GM12872 (cell line): ENCODE data around the gene SERPINB7.

Source experiments
- CTCF ChIP-seq: IDR thresholded peaks from 3 replicates; pipeline ENCODE4 v1.5.1; 2011; ENCODE audit warnings: low read depth, mild to moderate bottlenecking, low read length, moderate library complexity; ENCODE audit not compliant: insufficient read depth

Gene SERPINB7

GRCh38 chr18:63844254-63844653, 69.0 kb downstream of the SERPINB7 start:
- peak; percentile 50; the same call in 2 of the 3 replicates for TF ChIP-seq CTCF

- peak; percentile 51 for TF ChIP-seq CTCF
Observed at GRCh38 chr18:63848159-63848558, 72.9 kb downstream of the SERPINB7 start.

- peak; percentile 54; the same call in 2 of the 3 replicates for TF ChIP-seq CTCF
Observed at GRCh38 chr18:63850020-63850419, 74.8 kb downstream of the SERPINB7 start.

GRCh38 chr18:63850636-63851035, 75.4 kb downstream of the SERPINB7 start:
- TF ChIP-seq CTCF, result no peak
